HepG2 (cell line): ENCODE data around the gene PDGFA. TPM values are rescaled to one million over a fixed set of nuclear protein-coding genes. Genes with fewer than 3 reads are reported as not detected.

ENCODE experiments used
- DNMT1 ChIP-seq: sonication (generic); formaldehyde crosslinking; IDR thresholded peaks from 2 replicates; pipeline ENCODE4 v1.5.1; 2020; ENCODE audit warnings: mild to moderate bottlenecking, missing genetic modification reagents
- HDAC2 ChIP-seq: sonication (generic); formaldehyde crosslinking; IDR thresholded peaks from 2 replicates; pipeline ENCODE4 v1.4.0; 2020; ENCODE audit warnings: missing genetic modification reagents
- LCORL ChIP-seq, 2 experiments: fragments of 450-650 bp in 1 of 2; sonication (generic) in 1 of 2; formaldehyde crosslinking in 1 of 2; IDR thresholded peaks; 2 replicates each; pipeline versions ENCODE4 v1.5.0 to v1.6.1; 2017 to 2020; ENCODE audit warnings: antibody characterized with exemption in 1 of 2, missing genetic modification reagents in 1 of 2
- MEIS1 ChIP-seq: sonication (generic); formaldehyde crosslinking; IDR thresholded peaks from 2 replicates; pipeline ENCODE4 v1.9.0; 2021; ENCODE audit warnings: mild to moderate bottlenecking, missing genetic modification reagents, moderate library complexity, borderline replicate concordance
- PHF21A ChIP-seq: sonication (generic); formaldehyde crosslinking; IDR thresholded peaks from 2 replicates; pipeline ENCODE4 v1.5.0; 2020; ENCODE audit warnings: mild to moderate bottlenecking, missing genetic modification reagents
- PLRG1 ChIP-seq: fragments of 450-650 bp; conservative IDR thresholded peaks from 2 replicates; pipeline ENCODE4 v1.6.1; 2016
- RXRA ChIP-seq: sonication (generic); formaldehyde crosslinking; IDR thresholded peaks from 2 replicates; pipeline ENCODE4 v1.5.1; 2020; ENCODE audit warnings: missing genetic modification reagents
- SOX13 ChIP-seq, 3 experiments: fragments of 450-650 bp in 1 of 3; sonication (generic) in 1 of 3; formaldehyde crosslinking in 1 of 3; IDR thresholded peaks in 2 of 3; conservative IDR thresholded peaks in 1 of 3; 2 replicates each; pipeline versions ENCODE4 v1.5.0 to v1.6.1; 2016 to 2020; ENCODE audit warnings: antibody characterized with exemption in 1 of 3, mild to moderate bottlenecking in 1 of 3, missing compliant biosample characterization in 1 of 3, missing genetic modification reagents in 1 of 3, moderate library complexity in 1 of 3
- SP5 ChIP-seq: IDR thresholded peaks from 2 replicates; pipeline ENCODE4 v1.6.1; 2016; ENCODE audit warnings: low read depth, borderline replicate concordance
- ZNF678 ChIP-seq: sonication (generic); formaldehyde crosslinking; IDR thresholded peaks from 2 replicates; pipeline ENCODE4 v1.4.0; 2020; ENCODE audit warnings: mild to moderate bottlenecking, missing genetic modification reagents
- ZNF790 ChIP-seq: sonication (generic); formaldehyde crosslinking; IDR thresholded peaks from 2 replicates; pipeline ENCODE4 v1.8.0; 2022; ENCODE audit warnings: missing genetic modification reagents, mild to moderate bottlenecking, borderline replicate concordance
- polyA plus RNA-seq, 8 experiments: library from polyadenylated mRNA; depleted of rRNA in 3 of 8; stranded (reverse) in 7 of 8; unstranded in 1 of 8; fragments of >200 nt; fragmentation: Illumina TruSeq in 4 of 8; extraction: Trizol in 4 of 8; gene quantifications; 2 replicates each; pipeline versions ENCODE4 v1.2.1 to v1.2.3, GENCODE V29; 2011 to 2016; ENCODE audit warnings: low read depth in 4 of 8, missing spikeins in 1 of 8, mixed read lengths in 1 of 8; ENCODE audit not compliant: insufficient read depth in 1 of 8
- total RNA-seq, 5 experiments: library from RNA; depleted of rRNA; stranded (reverse); fragments of >200 nt; fragmentation: Illumina TruSeq; extraction: Trizol; gene quantifications; 2 replicates each; pipeline ENCODE4 v1.2.3, GENCODE V29; 2016; ENCODE audit warnings: low read depth in 1 of 5
- TF ChIP-seq, protein P1 (sequence below): sonication (generic); formaldehyde crosslinking; IDR thresholded peaks from 2 replicates; pipeline ENCODE4 v1.4.0; 2020; ENCODE audit warnings: missing genetic modification reagents, borderline replicate concordance
- TF ChIP-seq, protein P2 (sequence below): IDR thresholded peaks from 2 replicates; pipeline ENCODE4 v1.6.1; 2016
- TF ChIP-seq, protein P3 (sequence below): sonication (generic); formaldehyde crosslinking; IDR thresholded peaks from 2 replicates; pipeline ENCODE4 v1.5.1; 2020; ENCODE audit warnings: missing genetic modification reagents, mild to moderate bottlenecking, borderline replicate concordance
- TF ChIP-seq, protein P4 (sequence below): IDR thresholded peaks from 2 replicates; pipeline ENCODE4 v1.6.1; 2016; ENCODE audit warnings: missing biosample characterization, missing genetic modification reagents, low read depth
- TF ChIP-seq, protein P5 (sequence below): sonication (generic); formaldehyde crosslinking; IDR thresholded peaks from 2 replicates; pipeline ENCODE4 v1.4.0; 2020; ENCODE audit warnings: missing genetic modification reagents

The PDGFA gene
- total and polyA plus RNA-seq, 2 of the 13 experiments (the other 11 are each of a cell fraction or from before 2014, with no cell fraction given): 1.5 to 3.4 TPM

DNA sequence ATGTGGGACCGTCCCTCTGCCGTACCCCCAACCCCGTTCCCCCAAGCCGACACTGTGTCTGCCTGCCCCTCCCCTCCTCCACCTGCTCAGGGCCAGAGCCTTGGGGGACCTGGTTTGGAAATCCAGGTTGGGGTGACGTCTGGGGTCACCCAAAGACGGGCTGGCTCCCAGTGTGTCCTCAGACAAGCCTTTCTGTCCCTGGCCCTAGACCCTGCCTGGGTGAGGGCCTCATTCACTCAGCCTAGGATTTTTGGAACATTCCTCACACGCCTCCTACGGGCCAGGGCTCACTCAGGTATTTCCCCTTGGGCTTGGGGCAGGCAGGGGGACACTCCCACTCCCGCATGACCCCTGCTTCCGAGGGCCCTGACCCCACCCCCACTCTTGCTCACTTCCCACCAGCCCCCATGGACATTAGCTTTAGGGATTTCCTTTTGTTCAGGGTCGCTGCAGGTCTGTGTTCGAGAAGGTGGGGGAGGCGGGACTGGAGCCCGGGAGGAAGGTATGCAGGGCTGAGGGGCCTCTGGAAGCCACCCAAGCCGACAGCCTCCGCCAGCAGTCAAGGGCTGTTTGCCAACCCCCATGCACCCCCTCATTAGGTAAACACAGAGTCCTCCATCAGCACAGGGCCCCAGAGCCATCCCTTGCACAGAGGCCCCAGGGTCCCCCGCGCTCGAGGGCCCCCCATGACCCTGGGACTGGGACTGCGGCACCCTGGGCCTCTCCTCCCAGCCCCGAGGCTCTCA, 35.1 kb downstream of the PDGFA start (continued):
- TF ChIP-seq, protein P1, sequence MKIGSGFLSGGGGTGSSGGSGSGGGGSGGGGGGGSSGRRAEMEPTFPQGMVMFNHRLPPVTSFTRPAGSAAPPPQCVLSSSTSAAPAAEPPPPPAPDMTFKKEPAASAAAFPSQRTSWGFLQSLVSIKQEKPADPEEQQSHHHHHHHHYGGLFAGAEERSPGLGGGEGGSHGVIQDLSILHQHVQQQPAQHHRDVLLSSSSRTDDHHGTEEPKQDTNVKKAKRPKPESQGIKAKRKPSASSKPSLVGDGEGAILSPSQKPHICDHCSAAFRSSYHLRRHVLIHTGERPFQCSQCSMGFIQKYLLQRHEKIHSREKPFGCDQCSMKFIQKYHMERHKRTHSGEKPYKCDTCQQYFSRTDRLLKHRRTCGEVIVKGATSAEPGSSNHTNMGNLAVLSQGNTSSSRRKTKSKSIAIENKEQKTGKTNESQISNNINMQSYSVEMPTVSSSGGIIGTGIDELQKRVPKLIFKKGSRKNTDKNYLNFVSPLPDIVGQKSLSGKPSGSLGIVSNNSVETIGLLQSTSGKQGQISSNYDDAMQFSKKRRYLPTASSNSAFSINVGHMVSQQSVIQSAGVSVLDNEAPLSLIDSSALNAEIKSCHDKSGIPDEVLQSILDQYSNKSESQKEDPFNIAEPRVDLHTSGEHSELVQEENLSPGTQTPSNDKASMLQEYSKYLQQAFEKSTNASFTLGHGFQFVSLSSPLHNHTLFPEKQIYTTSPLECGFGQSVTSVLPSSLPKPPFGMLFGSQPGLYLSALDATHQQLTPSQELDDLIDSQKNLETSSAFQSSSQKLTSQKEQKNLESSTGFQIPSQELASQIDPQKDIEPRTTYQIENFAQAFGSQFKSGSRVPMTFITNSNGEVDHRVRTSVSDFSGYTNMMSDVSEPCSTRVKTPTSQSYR (CRISPR knock-in tag): peak; percentile 40
- TF ChIP-seq SOX13 (IDR thresholded peaks at IDR 0.05) (peak; percentile 57; the same call in 1 of the 2 replicates), SOX13 (CRISPR knock-in tag; conservative IDR thresholded peaks at IDR 0.05 in 1 of 2, IDR thresholded peaks at IDR 0.05 in 1 of 2) (peak in 1 of 2 experiments; percentile 25; a peak in 2 of 4 replicates), LCORL (IDR thresholded peaks at IDR 0.05) (no peak), LCORL (CRISPR knock-in tag; IDR thresholded peaks at IDR 0.05) (peak; percentile 80; the same call in 1 of the 2 replicates), SP5 (peak; percentile 40; the same call in 1 of the 2 replicates), RXRA (CRISPR knock-in tag) (0 out of 2 replicates have a peak, but pooled peaks have one; percentile 47), DNMT1 (0 out of 2 replicates have a peak, but pooled peaks have one; percentile 39), MEIS1 (CRISPR knock-in tag) (no peak), ZNF678 (no peak), ZNF790 (CRISPR knock-in tag) (no peak), PHF21A (peak; percentile 48; the same call in 1 of the 2 replicates), HDAC2 (0 out of 2 replicates have a peak, but pooled peaks have one; percentile 22), PLRG1 (no peak)
- TF ChIP-seq, protein P2, sequence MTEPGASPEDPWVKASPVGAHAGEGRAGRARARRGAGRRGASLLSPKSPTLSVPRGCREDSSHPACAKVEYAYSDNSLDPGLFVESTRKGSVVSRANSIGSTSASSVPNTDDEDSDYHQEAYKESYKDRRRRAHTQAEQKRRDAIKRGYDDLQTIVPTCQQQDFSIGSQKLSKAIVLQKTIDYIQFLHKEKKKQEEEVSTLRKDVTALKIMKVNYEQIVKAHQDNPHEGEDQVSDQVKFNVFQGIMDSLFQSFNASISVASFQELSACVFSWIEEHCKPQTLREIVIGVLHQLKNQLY (CRISPR knock-in tag): no peak
- TF ChIP-seq, protein P3, sequence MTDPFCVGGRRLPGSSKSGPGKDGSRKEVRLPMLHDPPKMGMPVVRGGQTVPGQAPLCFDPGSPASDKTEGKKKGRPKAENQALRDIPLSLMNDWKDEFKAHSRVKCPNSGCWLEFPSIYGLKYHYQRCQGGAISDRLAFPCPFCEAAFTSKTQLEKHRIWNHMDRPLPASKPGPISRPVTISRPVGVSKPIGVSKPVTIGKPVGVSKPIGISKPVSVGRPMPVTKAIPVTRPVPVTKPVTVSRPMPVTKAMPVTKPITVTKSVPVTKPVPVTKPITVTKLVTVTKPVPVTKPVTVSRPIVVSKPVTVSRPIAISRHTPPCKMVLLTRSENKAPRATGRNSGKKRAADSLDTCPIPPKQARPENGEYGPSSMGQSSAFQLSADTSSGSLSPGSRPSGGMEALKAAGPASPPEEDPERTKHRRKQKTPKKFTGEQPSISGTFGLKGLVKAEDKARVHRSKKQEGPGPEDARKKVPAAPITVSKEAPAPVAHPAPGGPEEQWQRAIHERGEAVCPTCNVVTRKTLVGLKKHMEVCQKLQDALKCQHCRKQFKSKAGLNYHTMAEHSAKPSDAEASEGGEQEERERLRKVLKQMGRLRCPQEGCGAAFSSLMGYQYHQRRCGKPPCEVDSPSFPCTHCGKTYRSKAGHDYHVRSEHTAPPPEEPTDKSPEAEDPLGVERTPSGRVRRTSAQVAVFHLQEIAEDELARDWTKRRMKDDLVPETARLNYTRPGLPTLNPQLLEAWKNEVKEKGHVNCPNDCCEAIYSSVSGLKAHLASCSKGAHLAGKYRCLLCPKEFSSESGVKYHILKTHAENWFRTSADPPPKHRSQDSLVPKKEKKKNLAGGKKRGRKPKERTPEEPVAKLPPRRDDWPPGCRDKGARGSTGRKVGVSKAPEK (CRISPR knock-in tag): 0 out of 2 replicates have a peak, but pooled peaks have one; percentile 14
- TF ChIP-seq, protein P4, sequence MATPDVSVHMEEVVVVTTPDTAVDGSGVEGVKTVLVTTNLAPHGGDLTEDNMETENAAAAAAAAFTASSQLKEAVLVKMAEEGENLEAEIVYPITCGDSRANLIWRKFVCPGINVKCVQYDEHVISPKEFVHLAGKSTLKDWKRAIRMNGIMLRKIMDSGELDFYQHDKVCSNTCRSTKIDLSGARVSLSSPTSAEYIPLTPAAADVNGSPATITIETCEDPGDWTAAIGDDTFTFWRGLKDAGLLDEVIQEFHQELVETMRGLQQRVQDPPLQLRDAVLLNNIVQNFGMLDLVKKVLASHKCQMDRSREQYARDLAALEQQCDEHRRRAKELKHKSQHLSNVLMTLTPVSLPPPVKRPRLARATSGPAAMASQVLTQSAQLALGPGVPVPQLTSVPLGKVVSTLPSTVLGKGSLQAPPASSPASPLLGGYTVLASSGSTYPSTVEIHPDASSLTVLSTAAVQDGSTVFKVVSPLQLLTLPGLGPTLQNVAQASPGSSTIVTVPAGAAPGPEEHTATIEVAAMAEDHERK (CRISPR knock-in tag): no peak
- TF ChIP-seq, protein P5, sequence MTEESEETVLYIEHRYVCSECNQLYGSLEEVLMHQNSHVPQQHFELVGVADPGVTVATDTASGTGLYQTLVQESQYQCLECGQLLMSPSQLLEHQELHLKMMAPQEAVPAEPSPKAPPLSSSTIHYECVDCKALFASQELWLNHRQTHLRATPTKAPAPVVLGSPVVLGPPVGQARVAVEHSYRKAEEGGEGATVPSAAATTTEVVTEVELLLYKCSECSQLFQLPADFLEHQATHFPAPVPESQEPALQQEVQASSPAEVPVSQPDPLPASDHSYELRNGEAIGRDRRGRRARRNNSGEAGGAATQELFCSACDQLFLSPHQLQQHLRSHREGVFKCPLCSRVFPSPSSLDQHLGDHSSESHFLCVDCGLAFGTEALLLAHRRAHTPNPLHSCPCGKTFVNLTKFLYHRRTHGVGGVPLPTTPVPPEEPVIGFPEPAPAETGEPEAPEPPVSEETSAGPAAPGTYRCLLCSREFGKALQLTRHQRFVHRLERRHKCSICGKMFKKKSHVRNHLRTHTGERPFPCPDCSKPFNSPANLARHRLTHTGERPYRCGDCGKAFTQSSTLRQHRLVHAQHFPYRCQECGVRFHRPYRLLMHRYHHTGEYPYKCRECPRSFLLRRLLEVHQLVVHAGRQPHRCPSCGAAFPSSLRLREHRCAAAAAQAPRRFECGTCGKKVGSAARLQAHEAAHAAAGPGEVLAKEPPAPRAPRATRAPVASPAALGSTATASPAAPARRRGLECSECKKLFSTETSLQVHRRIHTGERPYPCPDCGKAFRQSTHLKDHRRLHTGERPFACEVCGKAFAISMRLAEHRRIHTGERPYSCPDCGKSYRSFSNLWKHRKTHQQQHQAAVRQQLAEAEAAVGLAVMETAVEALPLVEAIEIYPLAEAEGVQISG (CRISPR knock-in tag): peak; percentile 42; the same call in 1 of the 2 replicates
